AG04450 (cell line): ENCODE measurements around the gene NCAM1. TPM values are rescaled to one million over a fixed set of nuclear protein-coding genes. Genes with fewer than 3 reads are reported as not detected.

Experiments
- CTCF ChIA-PET: fragments of 300-600, 350-600 bp; formaldehyde crosslinking; extraction: SDS; loops from one replicate; lab custom pipeline; 2022; ENCODE audit warnings: antibody characterized with exemption, inconsistent platforms; lab: Charles Lee
- POLR2A ChIA-PET: fragments of 350-600 bp; formaldehyde crosslinking; extraction: SDS; loops from one replicate; lab custom pipeline; 2021; ENCODE audit warnings: antibody characterized with exemption, inconsistent platforms; lab: Yijun Ruan, JAX
- DNase-seq: peaks from one replicate; pipeline ENCODE4 v3.0.0-alpha.2; 2011; ENCODE audit warnings: low read depth, low spot score
- H3K27ac ChIP-seq: one replicate; pipeline ENCODE4 v1.5.1; 2012; ENCODE audit warnings: low read depth, low read length, control low read depth
- H3K27me3 ChIP-seq: one replicate; pipeline ENCODE4 v1.6.0; 2012; ENCODE audit warnings: low read length; ENCODE audit not compliant: control insufficient read depth, insufficient read depth
- H3K4me3 ChIP-seq: 2 replicates; pipeline ENCODE4 v1.5.1; 2011; ENCODE audit warnings: mild to moderate bottlenecking, low read depth, low read length, control low read depth
- H3K9me3 ChIP-seq: 2 replicates; pipeline ENCODE4 v1.5.1; 2012; ENCODE audit warnings: low read length; ENCODE audit not compliant: control insufficient read depth, insufficient read depth
- CTCF ChIP-seq: IDR thresholded peaks from 2 replicates; pipeline ENCODE4 v1.5.1; 2011; ENCODE audit warnings: low read depth, low read length, control low read depth, inconsistent platforms
- polyA plus RNA-seq: library from polyadenylated mRNA; depleted of rRNA; stranded (reverse); fragments of >200 nt; gene quantifications from 2 replicates; pipeline ENCODE4 v1.2.3, GENCODE V29; 2011

NCAM1 gene
- polyA plus RNA-seq, 1 experiment, result not detected

DNA sequence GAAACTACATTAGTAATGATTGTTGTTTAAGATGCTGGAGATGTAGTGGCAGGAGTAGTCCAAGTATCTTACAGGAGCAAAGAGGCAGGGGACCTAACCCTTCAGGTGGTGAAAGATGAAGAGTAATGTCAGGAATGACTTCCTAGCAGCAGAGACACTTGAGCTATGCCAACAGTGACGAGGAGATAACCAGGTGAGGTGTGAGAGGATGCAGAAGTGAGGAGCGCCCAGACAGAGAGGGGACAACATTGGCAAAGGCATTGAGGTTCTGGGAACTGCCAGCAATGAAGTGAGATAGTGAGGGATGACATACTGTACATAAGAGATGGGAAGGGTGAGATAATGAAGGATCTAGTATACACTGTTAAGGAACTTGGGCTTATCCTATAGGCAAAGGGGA is 95.8 kb downstream of the NCAM1 start:
- Histone ChIP-seq H3K27ac (no peak overlapping the region), H3K4me3 (no peak overlapping the region), H3K9me3 (no peaks in the 10 kb centered on the region), H3K27me3 (no peaks in the 10 kb centered on the region)
- CTCF ChIA-PET, result no interaction called here
- POLR2A ChIA-PET, result no interaction called here
- no peak for TF ChIP-seq CTCF
- DNase-seq, result no peak

GRCh38 chr11:113059548-113059947 is 98.3 kb downstream of the NCAM1 start:
- CTCF ChIA-PET, result no interaction called here
- Histone ChIP-seq H3K27me3 (no peaks in the 10 kb centered on the region), H3K27ac (no peak overlapping the region), H3K4me3 (no peak overlapping the region), H3K9me3 (no peaks in the 10 kb centered on the region)
- no peak for DNase-seq
- TF ChIP-seq CTCF, result no peak
- POLR2A ChIA-PET, result no interaction called here

DNA sequence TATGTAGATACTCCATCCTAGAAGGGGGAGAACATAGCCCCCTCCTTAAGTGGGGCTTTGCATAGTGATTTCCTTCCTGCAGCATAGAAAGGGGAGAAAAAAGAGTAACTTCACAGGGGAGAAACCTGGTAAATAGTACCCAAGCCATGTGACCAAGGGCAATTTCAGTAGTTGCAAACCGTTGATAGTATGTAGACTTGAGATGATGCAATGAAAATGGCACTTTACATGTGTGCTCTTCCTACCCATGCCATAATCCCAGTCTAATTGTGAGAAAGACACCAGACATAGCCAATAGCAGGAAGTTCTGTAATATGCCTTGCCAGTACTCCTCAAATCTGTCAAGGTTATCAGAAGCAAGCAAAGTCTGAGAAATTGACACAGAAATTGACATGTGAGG is 104.1 kb downstream of the NCAM1 start:
- DNase-seq, result no peak
- H3K27ac ChIP-seq, result no peak overlapping the region
- CTCF ChIA-PET, result no interaction called here
- POLR2A ChIA-PET, result no interaction called here
- H3K4me3 ChIP-seq, result no peak overlapping the region
- TF ChIP-seq CTCF, result no peak
- no peaks in the 10 kb centered on the region for H3K9me3 ChIP-seq
- H3K27me3 ChIP-seq, result no peaks in the 10 kb centered on the region

DNA sequence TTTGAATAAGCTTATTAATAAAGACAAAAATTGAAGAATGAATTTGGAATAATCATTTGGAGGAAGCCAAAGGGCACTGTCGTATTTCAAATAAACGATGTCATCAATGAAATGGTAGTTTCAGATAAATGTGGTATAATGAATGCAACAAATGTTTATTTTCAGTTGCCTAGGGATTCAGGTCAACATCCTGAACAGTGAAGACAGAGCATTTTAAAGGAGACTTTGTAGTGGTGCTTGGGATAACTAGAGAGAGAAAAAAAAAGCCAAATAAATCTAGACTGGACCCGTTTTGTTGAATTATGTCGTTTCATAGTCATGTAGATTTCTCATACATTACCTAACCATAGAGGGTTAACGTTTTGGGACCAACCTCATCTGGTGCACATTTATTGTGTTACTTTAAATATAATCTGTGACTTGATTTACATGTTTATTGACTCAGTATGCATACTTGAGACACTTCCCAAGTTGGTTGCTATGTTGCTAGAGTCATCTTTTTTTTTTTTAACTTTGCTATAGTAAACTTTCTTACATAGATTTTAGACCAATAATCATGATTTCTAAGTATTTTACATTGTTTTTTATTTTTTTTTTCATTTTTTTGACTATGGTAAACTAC is 111.1 kb downstream of the NCAM1 start:
- H3K27ac ChIP-seq, result no peak overlapping the region
- TF ChIP-seq CTCF, result no peak
- CTCF ChIA-PET, result no interaction called here
- POLR2A ChIA-PET, result no interaction called here
- DNase-seq, result no peak
- no peaks in the 10 kb centered on the region for H3K27me3 ChIP-seq
- no peaks in the 10 kb centered on the region for H3K9me3 ChIP-seq
- no peak overlapping the region for H3K4me3 ChIP-seq

DNA sequence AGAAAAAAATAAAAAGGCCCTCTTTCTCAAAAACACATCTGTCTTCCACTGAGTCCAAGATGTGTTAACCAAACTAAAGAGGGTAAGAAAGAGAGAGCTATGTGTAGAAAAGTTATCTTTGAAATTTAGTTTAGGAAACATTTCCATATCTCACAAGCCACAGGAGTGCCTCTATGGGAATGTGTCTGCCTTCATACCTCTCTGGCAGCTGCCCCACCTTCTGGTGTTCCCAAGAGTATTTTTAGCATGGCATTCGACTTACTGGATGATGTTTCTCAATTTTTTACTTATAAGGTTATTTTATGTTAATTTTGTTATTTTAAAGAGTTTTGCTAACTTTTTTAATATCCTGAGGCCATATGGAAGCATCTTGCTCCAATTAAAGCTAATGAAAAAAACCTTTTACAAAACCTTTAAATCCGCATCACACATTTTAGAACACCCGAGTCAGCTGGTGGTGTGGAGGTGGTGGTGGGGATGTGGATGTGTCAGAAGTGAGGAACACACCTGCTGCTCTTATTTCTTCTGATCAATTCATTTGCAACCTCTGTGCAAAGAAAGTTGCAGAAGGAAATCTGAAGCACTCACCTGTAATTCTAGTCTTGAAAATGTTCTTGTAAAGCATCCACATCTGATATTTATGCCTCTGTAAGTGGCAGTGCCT is 112.2 kb downstream of the NCAM1 start:
- Histone ChIP-seq H3K27me3 (no peaks in the 10 kb centered on the region), H3K4me3 (no peak overlapping the region), H3K27ac (no peak overlapping the region), H3K9me3 (no peaks in the 10 kb centered on the region)
- POLR2A ChIA-PET, result no interaction called here
- TF ChIP-seq CTCF, result no peak
- CTCF ChIA-PET, result interaction anchor here (1.0 kb wide), 1 partner anchor 217 kb away, joined by 3 read pairs; no protein-coding TSS in a partner anchor
- no peak for DNase-seq
